GM19455 (cell line): Measurements from ENCODE around the gene ZNF48.

Source experiments
- ATAC-seq: cut with Tn5 transposase; IDR thresholded peaks from one replicate; pipeline ENCODE4 v1.9.1; 2021; ENCODE audit not compliant: unreplicated experiment

Gene ZNF48

GRCh38 chr16:30401768-30402425 lies 6.7 kb downstream of the ZNF48 start:
- no peak for ATAC-seq

DNA sequence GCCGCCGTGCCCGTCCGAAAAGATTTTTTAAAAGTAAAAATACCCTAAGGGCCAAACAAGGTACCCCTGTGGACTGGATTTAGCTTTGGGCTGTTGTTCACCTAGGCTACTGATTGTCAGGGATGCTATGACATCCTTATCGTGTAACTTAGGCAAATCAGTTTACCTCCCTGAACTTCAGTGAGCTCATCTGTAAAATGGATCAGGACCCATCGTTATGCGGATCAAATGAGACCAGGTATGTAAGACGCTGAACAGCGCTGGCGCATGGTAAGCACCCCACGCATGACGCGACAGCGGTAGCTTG lies 11.5 kb downstream of the ZNF48 start:
- no peak for ATAC-seq

- peak; percentile 74 for ATAC-seq
Observed at GRCh38 chr16:30407102-30407803, 12.0 kb downstream of the ZNF48 start, which contains the start of gene ZNF771. TSS of gene ZNF771 (plus strand) at chr16:30407606. CDS start at chr16:30408054, 448 bp downstream.

- ATAC-seq, result no peak
Observed at GRCh38 chr16:30407804-30408534, 12.7 kb downstream of the ZNF48 start.

DNA sequence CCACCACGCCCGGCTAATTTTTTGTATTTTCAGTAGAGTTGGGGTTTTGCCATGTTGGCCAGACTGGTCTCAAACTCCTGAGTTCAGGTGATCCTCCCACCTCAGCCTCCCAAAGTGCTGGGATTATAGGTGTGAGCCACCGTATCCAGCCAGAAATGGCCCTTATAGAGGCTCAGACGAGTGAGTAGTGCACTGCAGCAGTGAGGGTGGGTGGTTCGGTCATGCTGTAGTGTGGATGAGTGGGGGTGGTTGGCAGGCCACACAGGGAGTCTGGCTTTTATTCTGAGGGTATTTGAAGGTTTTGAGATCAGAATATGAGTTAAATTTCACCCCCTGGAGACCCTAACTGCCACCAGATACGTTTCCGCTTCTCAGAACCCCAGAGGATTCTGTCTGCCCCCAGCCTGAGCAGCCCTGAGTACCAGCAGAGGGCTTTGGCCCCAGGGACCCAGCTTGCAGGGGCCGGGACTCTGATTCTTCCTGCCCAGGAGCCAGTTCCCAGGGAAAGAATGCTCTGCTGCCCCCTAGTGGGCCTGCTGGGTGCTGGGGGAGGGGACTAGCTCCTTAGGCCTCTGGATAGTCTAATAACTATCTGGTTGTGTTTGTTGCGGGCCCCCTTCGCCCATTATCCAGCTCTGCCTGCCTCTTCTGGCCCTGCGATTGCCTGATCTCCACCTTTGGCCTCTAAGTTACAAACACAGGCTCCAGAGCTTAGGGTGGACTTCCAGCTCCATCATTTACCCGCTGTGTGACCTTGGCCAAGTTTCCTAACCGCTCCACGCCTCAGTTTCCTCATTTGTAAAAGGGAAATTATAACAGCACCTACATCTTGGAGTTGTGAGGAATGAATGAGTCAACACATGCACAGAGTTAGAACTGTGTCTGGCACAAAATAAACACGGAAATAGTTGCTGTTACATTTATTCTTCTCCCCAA lies 14.2 kb downstream of the ZNF48 start:
- no peak for ATAC-seq

- ATAC-seq, result no peak
Observed at GRCh38 chr16:30413112-30413806, 18.0 kb downstream of the ZNF48 start.

GRCh38 chr16:30414159-30414558 lies 18.9 kb downstream of the ZNF48 start:
- no peak for ATAC-seq

- ATAC-seq, result no peak
Observed at GRCh38 chr16:30416047-30416603, 20.9 kb downstream of the ZNF48 start.

DNA sequence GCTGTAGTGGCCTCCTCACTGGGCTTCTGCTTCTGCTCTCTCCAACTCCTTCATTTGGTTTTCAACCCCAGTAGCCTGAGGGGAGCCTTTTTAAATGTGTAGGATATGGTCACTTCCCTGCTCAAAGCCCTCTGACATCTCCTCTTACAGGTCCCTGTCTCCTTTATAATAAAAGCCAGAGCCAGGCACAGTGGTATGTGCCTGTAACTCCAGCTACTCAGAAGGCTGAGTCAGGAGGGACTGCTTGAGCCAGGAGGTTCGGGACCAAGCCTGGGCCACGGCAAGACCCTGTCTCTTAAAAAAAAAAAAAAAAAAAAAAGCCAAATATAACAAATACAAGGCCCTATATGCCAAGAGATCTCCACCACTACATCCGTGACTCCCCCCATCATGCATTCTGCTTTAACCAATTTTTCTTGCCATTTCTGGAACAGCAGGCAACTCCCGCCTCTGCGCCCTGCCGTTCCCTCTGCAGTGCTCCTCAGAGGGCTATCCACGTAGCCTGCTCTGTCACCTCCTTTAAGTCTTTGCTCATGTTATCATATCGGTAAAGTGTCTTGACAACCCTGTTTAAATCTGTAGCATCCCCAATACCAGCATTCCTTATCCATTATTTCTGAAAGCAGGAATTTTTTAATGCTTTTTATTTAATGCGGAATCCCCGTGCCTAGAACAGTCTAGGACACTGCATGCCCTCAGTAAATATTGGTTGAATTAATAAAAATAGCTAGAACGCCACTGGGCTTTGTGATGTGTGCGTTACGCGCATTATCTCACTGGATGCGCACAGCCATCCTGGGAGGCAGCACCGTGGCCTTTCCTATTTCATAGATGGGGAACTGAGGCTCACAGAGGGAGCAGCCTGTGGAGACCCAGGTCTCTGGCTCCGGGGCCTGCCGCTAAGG lies 21.7 kb downstream of the ZNF48 start:
- ATAC-seq, result no peak

DNA sequence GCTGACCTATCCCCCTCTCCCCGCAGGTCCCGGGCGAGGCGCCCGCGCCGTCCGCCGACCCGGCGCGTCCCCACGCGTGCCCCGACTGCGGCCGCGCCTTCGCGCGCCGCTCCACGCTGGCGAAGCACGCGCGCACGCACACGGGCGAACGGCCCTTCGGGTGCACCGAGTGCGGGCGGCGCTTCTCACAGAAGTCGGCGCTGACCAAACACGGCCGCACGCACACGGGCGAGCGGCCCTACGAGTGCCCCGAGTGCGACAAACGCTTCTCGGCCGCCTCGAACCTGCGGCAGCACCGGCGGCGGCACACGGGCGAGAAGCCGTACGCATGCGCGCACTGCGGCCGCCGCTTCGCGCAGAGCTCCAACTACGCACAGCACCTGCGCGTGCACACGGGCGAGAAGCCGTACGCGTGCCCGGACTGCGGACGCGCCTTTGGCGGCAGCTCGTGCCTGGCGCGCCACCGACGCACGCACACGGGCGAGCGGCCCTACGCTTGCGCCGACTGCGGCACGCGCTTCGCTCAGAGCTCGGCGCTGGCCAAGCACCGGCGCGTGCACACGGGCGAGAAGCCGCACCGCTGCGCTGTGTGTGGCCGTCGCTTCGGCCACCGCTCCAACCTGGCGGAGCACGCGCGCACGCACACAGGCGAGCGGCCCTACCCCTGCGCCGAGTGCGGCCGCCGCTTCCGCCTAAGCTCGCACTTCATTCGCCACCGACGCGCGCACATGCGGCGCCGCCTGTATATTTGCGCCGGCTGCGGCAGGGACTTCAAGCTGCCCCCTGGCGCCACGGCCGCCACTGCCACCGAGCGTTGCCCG lies 22.5 kb downstream of the ZNF48 start:
- peak; percentile 80 for ATAC-seq

DNA sequence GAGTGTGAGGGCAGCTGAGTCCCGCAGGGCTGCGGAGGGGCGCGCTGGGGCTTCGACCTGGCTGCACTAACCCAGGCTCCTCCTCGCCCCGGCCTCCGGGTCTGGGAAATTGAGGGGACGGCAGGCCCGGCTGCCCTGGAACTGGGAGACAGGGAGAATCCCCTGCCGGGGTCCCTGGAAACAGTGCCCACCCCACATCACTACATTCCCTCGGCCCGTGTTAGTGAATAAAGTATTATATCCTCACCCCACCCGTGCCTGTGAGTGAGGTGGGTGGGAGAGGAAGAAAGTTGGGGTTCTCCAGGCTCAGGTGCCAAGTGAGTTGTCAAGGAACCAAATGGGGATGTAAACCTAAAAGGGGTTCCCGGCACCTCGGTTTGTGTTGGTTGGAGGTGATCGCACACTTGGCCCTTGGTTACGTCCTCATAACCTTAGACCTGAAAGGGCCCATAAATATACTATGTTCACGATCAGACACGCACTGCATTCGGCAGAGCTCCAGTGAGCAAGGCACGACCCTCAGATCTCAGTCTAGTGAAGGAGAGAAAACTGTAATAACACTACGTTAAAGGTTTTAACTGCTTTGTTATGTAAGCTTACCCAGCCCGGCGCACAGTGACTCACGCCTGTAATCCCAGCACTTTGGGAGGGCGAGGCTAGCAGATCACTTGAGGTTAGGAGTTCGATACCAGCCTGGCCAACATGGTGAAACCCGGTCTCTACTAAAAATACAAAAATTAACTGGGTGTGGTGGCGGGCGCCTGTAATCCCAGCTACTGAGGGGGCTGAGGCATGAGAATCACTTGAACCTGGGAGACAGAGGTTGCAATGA lies 23.3 kb downstream of the ZNF48 start:
- ATAC-seq, result no peak

DNA sequence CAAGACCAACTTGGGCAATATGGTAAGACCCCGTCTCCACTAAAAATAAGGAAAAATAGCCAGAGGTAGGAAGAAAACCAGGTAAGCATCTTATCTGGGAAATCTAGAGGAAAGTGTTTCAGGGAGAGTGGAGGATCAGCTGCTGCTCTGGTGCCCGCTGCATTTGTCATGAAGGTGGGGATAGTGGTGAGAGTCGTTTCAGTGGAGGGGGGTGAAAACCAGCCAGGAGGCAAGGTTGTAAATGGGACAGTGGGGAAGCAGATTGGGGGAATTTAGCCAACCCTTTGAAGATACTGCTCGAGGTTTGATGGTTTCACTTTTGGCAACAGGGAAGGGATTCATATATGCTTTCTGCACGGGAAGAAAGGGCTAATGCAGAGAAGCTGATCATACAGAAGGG lies 25.8 kb downstream of the ZNF48 start:
- no peak for ATAC-seq

- no peak for ATAC-seq
Observed at GRCh38 chr16:30428055-30428454, 32.8 kb downstream of the ZNF48 start.

DNA sequence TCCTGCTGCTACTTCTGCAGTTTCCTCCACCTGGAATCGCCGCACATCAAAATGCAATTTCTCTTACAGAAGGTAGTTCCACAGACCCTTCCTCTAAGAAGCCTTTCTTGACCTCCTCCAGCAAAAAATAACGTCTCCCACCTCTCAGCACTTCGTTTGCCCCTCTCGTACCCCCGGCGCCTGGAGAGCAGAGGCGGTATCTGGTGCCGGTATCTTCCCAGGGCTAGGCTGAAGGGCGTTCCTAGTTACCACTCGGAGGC lies 34.1 kb downstream of the ZNF48 start:
- no peak for ATAC-seq

GRCh38 chr16:30429678-30430427 lies 34.6 kb downstream of the ZNF48 start, which contains the start of gene DCTPP1:
TSS of gene DCTPP1 (minus strand) at chr16:30430030. CDS start at chr16:30429980, 50 bp downstream.
- peak; percentile 93 for ATAC-seq

GRCh38 chr16:30430428-30430970 lies 35.3 kb downstream of the ZNF48 start:
- ATAC-seq, result peak; percentile 18

- ATAC-seq, result no peak
Observed at GRCh38 chr16:30434852-30435251, 39.6 kb downstream of the ZNF48 start.
